GM19468 (cell line): ENCODE data around the gene SPECC1.
"Not testable (repeated sequence)": the region's sequence is repeated elsewhere in the genome, so short reads cannot be mapped to it uniquely, and the experiment has no call there.

Source experiments
- ATAC-seq: cut with Tn5 transposase; IDR thresholded peaks from one replicate; pipeline ENCODE4 v1.9.1; 2021; ENCODE audit warnings: mild to moderate bottlenecking, moderate library complexity, moderate number of reproducible peaks; ENCODE audit not compliant: unreplicated experiment; ENCODE audit errors: extremely low read depth

The SPECC1 gene

DNA sequence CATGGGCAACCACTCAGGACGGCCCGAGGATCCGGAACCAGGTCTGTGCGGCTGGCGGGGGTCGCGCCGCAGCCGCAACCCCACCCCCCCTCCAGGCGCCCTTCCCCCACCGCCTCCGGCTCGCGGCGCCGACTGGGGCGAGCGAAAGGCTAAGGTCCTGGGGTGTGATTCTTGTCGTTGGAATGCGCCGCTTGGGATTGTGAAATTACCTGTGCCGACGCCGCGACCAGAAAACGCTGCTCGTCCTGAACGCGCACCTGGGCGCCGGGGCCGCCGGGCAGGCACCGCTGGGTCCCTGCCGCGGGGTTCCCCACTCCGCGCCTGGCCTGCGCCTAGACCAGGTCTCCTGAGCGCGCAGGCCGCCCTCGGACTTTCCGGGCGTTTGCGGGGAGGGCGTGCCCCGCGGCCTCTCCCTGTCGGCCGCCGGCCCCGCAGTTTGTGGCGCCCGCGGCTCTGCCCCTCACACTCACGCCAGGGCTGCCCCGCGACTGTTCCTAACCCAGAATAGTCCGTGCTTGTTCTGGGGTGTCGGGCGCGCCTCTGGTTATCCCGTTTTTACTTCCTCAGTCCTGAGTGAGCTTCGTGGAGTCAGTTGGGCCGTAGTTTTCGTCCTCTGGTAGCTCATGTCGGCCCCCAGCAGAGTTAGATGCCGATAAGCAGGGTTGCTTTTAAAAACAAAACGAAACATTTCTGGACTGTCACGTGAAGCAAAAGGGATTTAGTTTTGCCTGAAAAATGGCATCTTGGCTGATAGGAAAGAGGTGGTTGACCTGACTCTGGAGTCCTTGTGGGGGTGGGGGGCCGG is 147.2 kb downstream of the SPECC1 start:
- no peak for ATAC-seq

DNA sequence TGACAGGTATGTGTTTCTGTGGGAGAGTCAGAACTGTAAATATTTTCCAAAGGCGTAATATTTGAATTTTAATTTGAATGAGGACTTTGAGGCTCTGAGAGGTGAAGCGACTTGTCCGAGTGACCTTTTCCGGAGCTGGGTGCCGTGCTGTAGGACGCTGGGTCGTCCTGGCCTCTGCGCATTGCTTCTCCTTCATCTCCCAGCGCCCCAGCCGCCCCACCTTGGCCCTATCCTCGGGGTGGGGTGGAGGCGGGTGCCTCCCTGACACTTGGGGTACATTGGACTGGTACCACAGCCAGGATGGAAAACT is 147.8 kb downstream of the SPECC1 start:
- ATAC-seq, result no peak

DNA sequence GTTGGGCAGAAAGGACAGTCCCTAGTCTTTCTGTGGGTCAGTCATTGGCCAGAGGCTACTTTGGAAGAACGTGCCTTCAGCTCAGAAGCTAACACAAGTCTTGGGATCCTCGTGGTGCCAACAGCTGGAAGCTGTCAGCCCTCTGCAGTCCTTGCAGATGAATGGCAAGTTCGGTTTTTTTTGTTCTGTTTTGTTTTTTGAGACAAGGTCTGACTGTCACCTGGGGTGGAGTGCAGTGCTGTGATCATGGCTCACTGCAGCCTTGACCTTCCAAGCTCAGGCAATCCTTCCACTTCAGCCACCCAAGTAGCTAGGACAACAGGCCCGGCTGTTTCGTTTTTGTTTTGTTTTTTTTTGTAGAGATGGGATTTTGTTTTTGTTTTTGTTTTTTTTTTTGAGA is 149.4 kb downstream of the SPECC1 start:
- ATAC-seq, result no peak

DNA sequence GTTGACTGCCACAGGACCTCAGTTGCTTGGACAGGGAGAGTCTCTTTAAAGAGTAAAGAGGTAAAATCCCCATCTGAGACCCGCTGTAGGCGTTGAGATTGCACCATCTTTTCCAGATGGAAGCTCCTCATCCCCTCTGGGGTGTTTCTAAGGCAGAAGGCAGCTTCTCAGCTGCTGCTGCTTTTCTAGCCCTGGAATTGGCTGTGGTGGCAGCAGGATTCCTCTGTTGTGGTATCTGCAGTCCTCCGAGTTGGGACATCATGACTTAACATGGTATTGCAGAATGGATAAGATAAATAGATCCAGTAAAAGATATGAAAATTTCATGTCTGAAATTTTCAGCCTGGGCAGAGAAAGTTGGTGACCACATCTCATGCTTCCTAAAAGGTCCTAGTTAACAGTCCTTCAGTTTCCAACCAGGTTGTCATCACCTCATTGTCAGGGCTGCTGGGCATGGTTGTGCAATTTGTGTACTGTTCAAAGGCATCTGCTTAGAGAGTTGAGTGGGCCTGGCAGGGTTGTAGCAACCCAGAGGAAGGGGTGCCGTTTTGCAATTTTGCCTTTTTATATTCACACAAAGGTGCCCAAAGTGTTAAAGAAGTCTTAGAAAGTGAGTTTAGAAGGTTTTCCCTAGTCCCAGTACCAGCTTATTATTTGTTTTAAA is 150.4 kb downstream of the SPECC1 start:
- ATAC-seq, result no peak

DNA sequence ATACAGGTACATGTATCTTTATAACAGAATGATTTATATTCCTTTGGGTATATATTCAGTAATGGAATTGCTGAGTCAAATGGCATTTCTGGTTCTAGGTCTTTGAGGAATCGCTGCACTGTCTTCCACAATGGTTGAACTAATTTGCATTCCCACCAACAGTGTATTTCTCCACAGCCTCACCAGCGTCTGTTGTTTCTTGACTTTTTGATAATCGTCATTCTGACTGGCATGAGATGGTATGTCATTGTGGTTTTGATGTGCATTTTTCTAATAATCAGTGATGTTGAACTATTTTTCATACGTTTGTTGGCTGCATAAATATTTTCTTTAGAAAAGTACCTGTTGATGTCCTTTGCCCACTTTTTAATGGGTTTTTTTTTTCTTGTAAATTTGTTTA is 156.4 kb downstream of the SPECC1 start:
- ATAC-seq, result not testable (repeated sequence)

DNA sequence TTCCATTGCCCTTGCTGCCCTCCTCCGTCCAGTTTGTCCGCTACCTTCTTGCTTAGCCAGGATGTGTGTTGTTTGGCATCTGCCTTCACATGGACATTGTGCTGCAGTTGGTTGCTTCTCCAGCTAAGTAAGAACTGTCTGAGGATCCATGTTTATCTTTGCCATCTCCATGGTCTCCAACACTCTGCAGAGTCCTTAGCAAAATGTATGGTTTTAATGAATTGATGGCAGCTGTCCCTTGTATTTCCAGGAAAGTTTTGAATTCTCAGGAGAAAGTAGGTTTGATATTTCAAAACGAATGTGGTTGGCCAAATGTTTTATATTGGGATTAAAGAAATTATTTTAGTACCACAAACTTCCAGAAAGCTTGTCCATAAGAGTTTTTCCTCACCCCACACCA is 160.9 kb downstream of the SPECC1 start:
- no peak for ATAC-seq

DNA sequence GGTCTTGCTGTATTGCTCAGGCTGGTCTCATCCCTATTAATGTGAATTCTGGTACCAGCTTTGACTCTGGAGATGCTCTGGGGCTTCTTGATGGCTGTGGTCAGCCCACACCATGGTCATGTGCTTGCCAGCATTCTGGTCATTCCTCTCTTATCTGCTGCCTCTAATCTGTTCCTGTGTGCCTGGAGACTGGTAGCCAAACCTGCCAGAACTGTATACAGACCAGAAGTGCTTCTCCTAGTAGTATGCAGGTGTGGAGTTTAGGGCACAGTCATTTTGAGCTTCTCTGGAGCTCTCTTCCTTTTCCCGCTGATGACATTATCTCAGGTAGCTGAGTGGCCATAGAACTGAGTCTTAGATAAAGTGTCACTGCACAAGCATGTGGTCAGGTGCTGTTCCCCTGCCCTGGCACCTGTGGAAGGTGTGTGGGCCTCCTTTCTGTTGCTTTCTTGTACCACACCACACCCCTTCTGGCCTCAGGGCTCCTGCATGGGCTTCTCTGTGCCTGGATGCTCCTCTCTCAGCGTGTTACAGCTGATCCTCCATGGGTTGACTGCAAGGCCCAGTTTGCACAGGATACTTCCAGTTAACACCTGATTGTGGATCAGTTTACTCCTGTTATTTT is 162.7 kb downstream of the SPECC1 start:
- no peak for ATAC-seq

DNA sequence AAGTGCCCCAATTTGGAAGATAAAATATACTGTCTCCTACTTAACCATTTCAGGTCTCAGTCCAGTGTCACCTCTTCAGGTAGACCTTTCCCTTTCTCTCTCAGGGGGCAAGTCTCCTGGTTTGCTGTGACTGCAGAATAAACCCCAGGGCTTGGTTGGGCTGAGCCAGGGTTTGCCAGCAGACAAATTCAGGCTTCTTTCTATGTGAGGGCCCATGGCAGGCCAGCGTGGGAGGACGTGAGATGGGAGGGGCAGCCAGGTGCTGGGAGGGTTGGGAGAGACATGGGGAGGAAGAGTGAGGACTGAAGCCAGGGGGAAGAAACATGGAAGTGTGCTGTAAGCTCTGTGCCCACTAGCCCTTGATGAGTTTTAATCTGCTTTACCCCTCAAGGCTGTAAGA is 163.2 kb downstream of the SPECC1 start:
- no peak for ATAC-seq

DNA sequence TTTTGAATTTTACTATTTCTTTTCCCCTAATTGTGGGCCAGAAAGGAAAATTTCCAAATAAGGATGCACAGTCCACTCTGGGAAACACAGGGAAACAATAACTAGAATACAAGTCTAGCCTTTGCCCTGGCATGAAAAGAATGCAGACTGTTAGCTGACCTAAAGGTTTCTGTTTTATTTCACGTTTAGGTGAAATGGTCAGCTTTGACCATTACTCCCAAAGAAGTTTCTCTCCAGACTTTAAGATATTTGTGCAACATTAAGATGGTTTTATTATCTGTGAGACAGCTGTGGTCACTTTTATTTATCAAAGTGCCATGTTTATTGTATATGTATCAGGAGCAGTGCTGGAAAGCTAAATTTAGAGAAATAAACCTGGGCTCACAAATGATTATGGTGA is 163.9 kb downstream of the SPECC1 start:
- ATAC-seq, result no peak

DNA sequence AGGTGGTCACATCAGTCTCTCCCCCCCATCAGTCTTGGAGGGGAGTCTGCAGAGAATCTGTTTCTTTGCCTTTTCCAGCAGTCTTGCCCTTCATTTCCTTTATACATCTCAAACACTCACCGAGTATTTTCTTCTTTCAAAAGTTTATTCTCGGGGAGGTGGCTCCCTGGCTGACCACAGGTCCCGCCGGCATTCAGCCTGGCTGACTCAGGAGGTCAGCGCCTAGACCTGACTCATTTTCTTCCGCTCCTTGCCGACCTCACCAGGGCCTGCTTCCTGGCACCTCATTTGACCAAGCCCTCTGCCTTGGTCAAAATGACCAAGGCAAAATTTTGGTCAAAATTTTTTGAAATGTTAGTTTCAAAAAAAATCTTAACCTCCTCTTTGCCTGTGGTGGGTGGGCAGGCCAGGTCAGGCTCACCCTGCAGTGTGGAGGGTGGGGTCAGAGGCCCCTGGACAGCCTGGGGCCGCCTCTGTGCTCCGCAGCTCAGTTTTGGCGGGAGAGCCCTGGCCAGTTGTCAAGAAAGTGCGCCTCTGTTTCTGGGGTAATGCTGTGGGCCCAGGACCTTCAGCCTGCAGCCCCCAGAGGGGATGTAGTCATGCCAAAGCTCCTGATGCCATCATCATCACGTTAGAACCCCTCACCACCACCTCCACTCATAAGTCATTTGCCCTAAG is 165.6 kb downstream of the SPECC1 start:
- no peak for ATAC-seq

DNA sequence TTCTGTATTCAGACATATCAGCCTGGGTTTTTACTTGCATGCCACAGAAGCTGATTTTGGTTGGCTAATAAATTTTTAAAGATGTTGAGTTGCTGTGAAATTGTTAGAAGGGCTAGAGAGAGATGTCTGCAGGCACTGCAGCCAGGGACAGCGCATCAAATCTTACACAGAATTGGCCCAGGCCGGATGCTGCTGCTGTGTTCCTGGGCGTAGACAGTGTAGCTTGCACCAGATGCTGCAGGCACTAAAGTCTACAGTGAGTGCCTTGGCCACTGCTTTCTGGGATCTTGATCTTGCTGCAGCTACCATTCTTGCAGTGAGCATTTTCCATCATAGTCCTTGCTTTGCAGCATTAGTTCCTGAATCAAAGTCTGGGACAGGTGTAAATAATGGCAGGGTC is 169.9 kb downstream of the SPECC1 start:
- ATAC-seq, result no peak

DNA sequence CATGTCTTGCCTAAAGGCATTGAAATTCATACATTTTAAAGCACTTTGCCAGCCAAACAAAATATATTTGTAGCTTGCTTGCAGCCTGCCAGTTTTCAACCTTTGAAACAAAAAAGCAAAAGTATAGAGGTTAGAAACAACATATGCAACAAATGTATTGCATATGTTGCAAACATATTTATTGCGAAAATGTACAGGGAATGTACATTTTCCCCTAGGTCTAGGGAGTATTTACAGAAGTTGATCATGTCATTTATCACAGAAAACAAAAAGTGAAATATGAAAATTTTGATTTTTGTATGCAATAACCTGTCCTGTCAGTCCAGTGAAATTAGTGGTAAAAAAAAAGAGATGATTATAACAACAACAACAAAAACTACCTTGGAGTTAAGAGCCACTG is 171.5 kb downstream of the SPECC1 start:
- ATAC-seq, result no peak

DNA sequence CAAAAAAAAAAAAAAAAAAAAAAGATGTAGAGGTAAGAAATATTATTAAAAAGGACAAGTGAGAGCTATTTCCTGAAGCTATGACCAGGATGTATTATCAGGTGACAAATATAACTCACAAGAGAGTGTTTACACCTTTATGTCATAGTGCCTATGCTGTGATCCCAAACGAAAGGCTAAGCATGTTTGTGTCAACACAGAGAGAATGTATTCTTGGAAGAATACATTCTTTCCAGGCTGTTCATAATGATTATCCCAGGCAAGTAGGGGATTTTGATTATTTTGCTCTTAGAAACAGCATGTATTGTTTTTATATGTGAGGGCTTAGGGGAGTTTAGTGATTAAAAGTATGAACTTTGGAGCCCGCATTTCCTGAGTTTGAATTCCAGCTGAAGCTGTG is 175.0 kb downstream of the SPECC1 start:
- ATAC-seq, result no peak

DNA sequence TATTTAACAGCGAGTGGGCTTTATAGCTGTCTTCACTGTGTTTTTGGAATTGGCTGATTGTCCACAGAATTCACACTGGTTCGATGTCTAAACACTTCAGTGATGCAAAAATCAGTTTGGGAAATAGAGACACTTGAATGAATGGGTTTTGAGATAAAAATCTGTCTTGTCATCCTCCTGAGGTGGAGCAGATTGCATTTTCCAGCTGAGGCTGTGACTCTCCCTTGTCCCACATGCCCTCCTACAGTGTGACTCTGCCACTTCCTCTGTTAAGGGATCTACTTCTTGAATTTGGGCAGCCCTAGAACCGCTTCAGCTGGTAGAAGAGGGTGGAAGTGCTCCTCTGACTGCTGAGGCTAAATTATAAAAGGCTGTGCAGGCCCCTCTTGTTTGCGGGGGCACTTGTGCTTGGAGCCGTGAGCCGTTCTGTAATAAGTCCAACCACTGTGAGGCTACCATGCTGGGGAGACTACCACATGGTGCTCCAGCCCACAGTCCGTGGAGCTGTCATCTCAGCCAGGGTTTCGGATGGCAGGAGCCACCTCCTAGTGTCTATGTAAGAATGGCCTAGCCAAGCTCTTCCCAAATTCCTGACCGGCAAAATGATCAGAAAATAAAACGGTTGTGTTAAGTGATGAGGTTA is 175.9 kb downstream of the SPECC1 start:
- ATAC-seq, result no peak

DNA sequence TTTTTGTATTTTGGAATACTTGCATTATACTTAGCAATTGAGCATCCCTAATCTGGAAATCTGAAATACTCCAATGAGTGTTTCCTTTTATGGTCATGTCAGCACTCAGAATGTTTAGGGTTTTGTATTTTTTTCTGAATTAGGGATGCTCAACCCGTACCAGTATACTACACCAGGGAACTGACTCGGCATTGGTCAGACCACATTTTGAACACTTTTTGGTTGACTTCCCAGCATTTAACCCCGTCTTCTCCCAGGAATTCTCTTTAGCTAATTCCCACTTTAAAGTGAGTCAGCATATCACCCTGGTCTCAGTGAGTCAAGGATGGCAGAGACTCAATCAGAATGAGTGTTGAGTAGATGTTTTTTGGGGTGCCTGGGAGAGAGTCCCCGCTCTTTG is 177.9 kb downstream of the SPECC1 start:
- no peak for ATAC-seq

DNA sequence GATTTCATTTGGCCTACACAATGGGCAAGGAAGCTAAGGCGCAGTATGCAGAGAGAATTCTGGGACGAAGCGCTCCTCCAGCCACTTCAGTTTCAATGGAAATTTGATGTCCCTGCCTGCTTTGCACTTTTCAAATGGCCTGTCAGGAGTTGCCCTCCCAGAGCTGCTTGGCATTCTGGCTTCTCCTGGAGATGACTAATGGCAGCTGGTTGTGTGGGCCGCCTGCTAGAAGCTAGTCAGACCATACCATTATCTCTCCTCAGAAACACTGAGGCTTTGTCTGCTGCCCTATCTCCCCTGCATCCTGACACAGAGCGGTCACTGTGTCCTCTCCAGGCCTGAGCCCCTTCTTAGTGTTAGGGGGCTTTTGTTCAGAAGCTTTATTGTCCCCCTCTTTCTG is 180.1 kb downstream of the SPECC1 start:
- no peak for ATAC-seq

DNA sequence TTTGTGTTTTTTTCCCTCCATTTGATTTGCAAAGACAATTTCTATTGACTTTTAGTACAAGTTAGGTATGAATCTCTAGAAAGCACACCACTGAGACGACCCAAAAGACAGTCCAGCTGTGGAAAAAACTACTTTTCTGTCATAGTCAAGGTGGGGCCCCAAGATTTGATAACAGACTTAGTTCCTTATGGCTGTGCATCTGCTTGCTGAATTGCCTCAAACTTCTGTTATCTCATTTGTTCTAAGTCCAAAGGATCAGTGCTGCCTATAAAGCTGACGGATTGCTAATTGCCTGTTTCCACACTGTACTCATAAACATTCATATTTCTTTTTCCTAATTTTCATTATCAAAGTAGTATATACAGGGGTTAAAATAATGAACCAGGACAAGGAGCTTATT is 180.8 kb downstream of the SPECC1 start:
- ATAC-seq, result no peak

DNA sequence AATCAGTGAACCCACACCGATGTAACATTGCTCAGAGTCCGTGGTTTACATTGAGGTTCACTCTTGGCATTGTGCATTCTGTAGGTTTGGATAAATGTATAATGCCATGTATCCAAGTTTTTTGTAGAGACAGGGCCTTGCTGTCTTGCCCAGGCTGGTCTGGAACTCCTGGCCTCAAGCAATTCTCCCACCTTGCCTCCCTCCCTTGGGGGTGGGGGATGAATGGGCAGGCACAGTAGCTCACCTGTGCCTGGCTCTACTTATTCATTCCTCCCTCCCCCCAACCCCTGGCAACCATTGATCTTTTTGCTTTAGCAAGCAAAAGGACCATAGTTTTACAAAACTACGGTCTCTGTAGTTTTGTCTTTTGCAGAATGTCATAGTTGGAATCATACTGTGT is 181.4 kb downstream of the SPECC1 start:
- ATAC-seq, result no peak

DNA sequence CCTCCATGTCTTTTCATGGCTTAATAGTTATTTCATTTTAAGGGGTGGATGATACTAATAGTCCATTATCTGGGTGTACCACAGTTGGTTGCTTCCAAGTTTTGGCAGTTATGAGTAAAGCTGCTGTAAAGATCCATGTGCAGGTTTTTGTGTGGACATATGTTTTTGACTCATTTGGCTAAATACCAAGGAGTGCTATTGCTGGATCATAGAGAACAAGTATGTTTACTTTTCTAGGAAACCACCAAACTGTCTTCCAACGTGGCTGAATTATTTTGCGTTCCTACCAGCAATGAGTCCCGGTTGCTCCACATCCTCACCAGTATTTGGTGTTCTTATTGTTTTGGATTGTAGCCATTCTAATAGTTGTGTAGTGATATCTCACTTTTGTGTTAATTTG is 181.9 kb downstream of the SPECC1 start:
- ATAC-seq, result no peak

DNA sequence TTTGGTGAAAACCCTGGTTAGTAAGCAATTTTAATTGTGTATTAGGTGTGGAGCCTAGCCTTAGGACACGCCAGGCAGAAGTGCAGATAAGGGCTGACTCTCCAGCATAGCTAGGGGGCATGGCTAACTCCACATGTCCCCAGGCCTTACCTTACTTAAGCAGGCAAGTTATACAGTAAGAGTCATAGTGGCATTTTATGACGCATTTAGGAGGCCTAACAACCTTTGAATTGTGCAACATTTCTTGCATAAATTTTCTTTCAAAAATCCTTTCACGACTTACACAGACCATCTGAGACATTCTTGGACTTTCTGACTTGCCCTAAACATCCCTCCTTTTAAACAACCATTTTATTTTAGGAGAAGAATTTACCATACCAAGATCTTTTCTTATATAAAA is 187.1 kb downstream of the SPECC1 start:
- ATAC-seq, result not testable (repeated sequence)
